ENCODE measurements around the gene TMEM187.

DNA sequence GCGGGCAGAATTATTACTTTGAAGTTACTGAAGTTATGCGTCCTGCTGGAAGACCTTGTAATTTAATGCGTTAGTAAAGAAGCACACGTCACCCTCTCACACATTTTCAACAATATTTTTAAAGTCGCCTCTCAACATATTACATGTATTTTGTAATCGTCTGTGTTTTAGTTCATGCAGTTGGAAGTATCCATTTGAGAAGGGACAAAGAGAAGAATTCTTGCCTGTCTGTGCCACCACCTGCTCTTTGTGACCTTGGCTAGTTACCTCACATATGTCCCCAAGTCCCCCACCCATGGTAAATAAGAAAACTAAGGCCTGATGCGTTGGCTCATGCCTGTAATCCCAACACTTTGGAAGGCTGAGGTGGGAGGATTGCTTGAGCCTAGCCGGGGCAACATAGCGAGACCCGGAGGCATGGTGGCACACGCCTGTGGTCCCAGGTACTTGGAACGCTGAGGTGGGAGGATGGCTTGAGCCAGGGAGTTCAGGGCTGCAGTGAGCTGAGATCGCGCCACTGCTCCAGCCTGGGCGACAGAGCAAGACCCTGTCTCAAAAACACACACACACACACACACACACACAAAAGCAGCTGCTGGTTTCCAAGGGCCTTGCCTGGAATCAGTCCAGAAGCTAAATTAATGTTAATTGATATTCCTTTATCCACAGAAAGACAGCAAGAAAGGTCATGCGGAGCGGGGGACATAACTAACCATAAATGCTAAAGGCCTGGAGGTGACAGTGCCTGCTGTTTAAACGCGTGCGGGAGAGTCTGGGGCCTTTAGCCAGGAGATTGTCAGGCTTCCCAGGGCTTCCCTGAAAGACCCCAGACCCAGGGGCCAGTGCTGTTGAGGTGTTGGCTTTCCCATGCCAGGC lies 811 bp downstream of the TMEM187 start:
- TF ChIP-seq, protein P1, sequence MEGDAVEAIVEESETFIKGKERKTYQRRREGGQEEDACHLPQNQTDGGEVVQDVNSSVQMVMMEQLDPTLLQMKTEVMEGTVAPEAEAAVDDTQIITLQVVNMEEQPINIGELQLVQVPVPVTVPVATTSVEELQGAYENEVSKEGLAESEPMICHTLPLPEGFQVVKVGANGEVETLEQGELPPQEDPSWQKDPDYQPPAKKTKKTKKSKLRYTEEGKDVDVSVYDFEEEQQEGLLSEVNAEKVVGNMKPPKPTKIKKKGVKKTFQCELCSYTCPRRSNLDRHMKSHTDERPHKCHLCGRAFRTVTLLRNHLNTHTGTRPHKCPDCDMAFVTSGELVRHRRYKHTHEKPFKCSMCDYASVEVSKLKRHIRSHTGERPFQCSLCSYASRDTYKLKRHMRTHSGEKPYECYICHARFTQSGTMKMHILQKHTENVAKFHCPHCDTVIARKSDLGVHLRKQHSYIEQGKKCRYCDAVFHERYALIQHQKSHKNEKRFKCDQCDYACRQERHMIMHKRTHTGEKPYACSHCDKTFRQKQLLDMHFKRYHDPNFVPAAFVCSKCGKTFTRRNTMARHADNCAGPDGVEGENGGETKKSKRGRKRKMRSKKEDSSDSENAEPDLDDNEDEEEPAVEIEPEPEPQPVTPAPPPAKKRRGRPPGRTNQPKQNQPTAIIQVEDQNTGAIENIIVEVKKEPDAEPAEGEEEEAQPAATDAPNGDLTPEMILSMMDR (IDR thresholded peaks at IDR 0.05; ENCODE audit: borderline replicate concordance, extremely low read depth, low read length, poor library complexity, severe bottlenecking), result no peak
- no peak for TF ChIP-seq EZH2 (IDR thresholded peaks at IDR 0.05; ENCODE audit: borderline replicate concordance, low read depth, low read length, severe bottlenecking)

Measured in DND-41 (cell line).